ENCODE measurements around the gene TRAF4. TPM values are rescaled to one million over a fixed set of nuclear protein-coding genes. Genes with fewer than 3 reads are reported as not detected.

Gene TRAF4
- total and polyA plus RNA-seq, 9 of the 15 experiments (the other 6 are each of a cell fraction or from before 2014, with no cell fraction given) = 2.4 to 147 (median 72.4) TPM

GRCh38 chr17:28735242-28735722, 8.5 kb upstream of the TRAF4 start (continued):
- TF ChIP-seq, protein P1, sequence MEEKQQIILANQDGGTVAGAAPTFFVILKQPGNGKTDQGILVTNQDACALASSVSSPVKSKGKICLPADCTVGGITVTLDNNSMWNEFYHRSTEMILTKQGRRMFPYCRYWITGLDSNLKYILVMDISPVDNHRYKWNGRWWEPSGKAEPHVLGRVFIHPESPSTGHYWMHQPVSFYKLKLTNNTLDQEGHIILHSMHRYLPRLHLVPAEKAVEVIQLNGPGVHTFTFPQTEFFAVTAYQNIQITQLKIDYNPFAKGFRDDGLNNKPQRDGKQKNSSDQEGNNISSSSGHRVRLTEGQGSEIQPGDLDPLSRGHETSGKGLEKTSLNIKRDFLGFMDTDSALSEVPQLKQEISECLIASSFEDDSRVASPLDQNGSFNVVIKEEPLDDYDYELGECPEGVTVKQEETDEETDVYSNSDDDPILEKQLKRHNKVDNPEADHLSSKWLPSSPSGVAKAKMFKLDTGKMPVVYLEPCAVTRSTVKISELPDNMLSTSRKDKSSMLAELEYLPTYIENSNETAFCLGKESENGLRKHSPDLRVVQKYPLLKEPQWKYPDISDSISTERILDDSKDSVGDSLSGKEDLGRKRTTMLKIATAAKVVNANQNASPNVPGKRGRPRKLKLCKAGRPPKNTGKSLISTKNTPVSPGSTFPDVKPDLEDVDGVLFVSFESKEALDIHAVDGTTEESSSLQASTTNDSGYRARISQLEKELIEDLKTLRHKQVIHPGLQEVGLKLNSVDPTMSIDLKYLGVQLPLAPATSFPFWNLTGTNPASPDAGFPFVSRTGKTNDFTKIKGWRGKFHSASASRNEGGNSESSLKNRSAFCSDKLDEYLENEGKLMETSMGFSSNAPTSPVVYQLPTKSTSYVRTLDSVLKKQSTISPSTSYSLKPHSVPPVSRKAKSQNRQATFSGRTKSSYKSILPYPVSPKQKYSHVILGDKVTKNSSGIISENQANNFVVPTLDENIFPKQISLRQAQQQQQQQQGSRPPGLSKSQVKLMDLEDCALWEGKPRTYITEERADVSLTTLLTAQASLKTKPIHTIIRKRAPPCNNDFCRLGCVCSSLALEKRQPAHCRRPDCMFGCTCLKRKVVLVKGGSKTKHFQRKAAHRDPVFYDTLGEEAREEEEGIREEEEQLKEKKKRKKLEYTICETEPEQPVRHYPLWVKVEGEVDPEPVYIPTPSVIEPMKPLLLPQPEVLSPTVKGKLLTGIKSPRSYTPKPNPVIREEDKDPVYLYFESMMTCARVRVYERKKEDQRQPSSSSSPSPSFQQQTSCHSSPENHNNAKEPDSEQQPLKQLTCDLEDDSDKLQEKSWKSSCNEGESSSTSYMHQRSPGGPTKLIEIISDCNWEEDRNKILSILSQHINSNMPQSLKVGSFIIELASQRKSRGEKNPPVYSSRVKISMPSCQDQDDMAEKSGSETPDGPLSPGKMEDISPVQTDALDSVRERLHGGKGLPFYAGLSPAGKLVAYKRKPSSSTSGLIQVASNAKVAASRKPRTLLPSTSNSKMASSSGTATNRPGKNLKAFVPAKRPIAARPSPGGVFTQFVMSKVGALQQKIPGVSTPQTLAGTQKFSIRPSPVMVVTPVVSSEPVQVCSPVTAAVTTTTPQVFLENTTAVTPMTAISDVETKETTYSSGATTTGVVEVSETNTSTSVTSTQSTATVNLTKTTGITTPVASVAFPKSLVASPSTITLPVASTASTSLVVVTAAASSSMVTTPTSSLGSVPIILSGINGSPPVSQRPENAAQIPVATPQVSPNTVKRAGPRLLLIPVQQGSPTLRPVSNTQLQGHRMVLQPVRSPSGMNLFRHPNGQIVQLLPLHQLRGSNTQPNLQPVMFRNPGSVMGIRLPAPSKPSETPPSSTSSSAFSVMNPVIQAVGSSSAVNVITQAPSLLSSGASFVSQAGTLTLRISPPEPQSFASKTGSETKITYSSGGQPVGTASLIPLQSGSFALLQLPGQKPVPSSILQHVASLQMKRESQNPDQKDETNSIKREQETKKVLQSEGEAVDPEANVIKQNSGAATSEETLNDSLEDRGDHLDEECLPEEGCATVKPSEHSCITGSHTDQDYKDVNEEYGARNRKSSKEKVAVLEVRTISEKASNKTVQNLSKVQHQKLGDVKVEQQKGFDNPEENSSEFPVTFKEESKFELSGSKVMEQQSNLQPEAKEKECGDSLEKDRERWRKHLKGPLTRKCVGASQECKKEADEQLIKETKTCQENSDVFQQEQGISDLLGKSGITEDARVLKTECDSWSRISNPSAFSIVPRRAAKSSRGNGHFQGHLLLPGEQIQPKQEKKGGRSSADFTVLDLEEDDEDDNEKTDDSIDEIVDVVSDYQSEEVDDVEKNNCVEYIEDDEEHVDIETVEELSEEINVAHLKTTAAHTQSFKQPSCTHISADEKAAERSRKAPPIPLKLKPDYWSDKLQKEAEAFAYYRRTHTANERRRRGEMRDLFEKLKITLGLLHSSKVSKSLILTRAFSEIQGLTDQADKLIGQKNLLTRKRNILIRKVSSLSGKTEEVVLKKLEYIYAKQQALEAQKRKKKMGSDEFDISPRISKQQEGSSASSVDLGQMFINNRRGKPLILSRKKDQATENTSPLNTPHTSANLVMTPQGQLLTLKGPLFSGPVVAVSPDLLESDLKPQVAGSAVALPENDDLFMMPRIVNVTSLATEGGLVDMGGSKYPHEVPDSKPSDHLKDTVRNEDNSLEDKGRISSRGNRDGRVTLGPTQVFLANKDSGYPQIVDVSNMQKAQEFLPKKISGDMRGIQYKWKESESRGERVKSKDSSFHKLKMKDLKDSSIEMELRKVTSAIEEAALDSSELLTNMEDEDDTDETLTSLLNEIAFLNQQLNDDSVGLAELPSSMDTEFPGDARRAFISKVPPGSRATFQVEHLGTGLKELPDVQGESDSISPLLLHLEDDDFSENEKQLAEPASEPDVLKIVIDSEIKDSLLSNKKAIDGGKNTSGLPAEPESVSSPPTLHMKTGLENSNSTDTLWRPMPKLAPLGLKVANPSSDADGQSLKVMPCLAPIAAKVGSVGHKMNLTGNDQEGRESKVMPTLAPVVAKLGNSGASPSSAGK (IDR thresholded peaks at IDR 0.05) = no peak
- TF ChIP-seq SMARCB1 (IDR thresholded peaks at IDR 0.05; ENCODE audit: insufficient read length, low read depth) (peak; percentile 74), ZNF561 (CRISPR knock-in tag; conservative IDR thresholded peaks at IDR 0.05) (no peak), HDAC3 (IDR thresholded peaks at IDR 0.05; ENCODE audit: borderline replicate concordance, partially characterized antibody) (no peak), PRPF4 (IDR thresholded peaks at IDR 0.05; ENCODE audit: insufficient read depth, low read depth, low read length, poor library complexity, severe bottlenecking) (no peak), GATA2 (CRISPR knock-in tag; IDR thresholded peaks at IDR 0.05) (peak; percentile 87), ZNF347 (CRISPR knock-in tag; IDR thresholded peaks at IDR 0.05; ENCODE audit: low read depth) (no peak), FOXK2 (conservative IDR thresholded peaks at IDR 0.05 in 1 of 2, IDR thresholded peaks at IDR 0.05 in 1 of 2; ENCODE audit: low read depth in 2 of 2) (no peak), PRDM10 (IDR thresholded peaks at IDR 0.05; ENCODE audit: partially characterized antibody) (peak; percentile 54), TFE3 (CRISPR knock-in tag; IDR thresholded peaks at IDR 0.05) (no peak), ZNF121 (CRISPR knock-in tag; conservative IDR thresholded peaks at IDR 0.05) (no peak)

All from K562 (cell line).